ENCODE data around the gene C1orf21.

The C1orf21 gene

DNA sequence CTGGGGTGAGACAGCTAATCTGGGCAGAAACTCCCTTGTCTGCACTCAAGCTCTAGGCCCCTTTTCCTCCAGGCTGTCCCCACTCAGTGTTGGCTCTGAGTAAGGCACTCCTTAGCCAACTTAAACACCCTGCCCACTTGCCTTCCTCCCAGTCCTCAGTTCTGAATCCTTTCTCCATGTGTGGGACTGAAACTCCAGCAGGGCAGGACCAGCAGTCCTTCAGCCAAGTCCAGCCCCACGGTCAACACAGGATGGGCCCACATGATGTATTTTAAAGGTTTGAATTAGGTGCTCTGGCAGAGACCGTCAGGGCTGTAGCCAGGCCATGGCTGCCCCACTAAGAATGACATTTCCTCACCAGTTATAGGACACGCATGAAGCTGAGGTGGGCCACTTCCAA, 260.0 kb downstream of the C1orf21 start:
- H3K4me1 ChIP-seq (ENCODE audit: insufficient read depth, low read length), result no peaks in the 10 kb centered on the region

DNA sequence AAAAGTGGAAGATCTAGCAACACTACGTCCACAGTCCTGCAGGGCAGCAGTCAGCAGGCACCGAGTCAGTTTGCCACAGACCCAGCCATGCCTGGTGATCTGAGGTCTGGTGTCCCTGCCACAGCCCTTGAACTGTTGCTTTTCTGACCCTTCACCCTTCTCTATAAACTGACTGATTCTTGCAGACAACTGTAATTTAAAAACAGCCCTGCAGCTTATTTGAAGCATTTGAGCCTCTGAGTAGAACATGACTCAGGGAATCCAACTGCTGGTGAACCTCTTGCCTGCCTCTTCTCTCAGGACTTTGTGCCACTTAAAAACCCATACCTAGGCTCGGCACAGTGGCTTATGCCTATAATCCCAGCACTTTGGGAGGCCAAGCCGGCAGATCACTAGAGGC, 260.6 kb downstream of the C1orf21 start:
- H3K27ac ChIP-seq (ENCODE audit: low read depth, low read length), result no peak overlapping the region
- no peaks in the 10 kb centered on the region for H3K27me3 ChIP-seq (ENCODE audit: insufficient read depth, low read length)
- WGBS, result 94% methylated on average over 4 of the region's 4 CpGs
- H3K9ac ChIP-seq (ENCODE audit: low read depth, low read length), result no peak overlapping the region
- H3K9me3 ChIP-seq (ENCODE audit: insufficient read depth, low read depth, low read length), result 0 out of 2 replicates have a peak, but pooled peaks cover 4% of the 10 kb centered on the region
- H3K36me3 ChIP-seq (ENCODE audit: insufficient read depth, low read length), result no peaks in the 10 kb centered on the region
- no peaks in the 10 kb centered on the region for H3K4me1 ChIP-seq (ENCODE audit: insufficient read depth, low read length)
- H3K4me3 ChIP-seq (ENCODE audit: low read length), result no peak overlapping the region

More for the DNA sequence above, 260.0 kb downstream of the C1orf21 start:
- Histone ChIP-seq H3K27me3 (ENCODE audit: insufficient read depth, low read length) (no peaks in the 10 kb centered on the region), H3K9me3 (ENCODE audit: insufficient read depth, low read depth, low read length) (0 out of 2 replicates have a peak, but pooled peaks cover 4% of the 10 kb centered on the region), H3K36me3 (ENCODE audit: insufficient read depth, low read length) (no peaks in the 10 kb centered on the region), H3K9ac (ENCODE audit: low read depth, low read length) (no peak overlapping the region), H3K27ac (ENCODE audit: low read depth, low read length) (no peak overlapping the region), H3K4me3 (ENCODE audit: low read length) (no peak overlapping the region)
- 98% methylated on average over 3 of the region's 3 CpGs for WGBS

DNA sequence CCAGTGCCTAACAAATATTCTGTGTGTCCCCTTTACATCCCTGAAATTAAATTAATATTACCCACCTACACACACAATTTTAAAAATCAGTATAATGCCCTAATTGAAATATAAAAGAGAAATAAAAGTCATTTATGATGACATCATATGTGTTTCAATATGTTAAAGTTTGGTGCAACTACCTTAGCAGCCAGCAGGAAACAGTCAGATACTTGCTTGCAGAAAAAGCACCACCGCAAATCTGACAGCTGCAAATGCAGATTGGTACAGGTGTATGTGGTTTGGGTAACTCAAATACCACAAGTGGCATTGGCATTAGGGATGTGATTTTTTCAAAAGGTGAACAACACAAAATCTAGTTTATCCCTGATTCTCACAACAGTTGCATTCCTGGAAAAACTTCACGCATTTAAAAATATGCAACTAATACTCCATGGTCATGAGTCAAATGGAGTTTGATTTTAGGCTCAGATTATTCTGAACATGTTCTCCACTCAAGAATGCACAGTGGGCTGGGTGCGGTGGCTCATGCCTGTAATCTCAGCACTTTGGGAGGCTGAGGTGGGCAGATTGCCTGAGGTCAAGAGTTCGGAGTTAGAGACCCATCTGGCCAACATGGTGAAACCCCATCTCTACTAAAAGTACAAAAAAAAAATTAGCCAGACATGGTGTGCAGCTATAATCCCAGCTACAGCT, 261.5 kb downstream of the C1orf21 start:
- no peak overlapping the region for H3K9ac ChIP-seq (ENCODE audit: low read depth, low read length)
- H3K27ac ChIP-seq (ENCODE audit: low read depth, low read length), result no peak overlapping the region
- WGBS, result 95% methylated on average over 4 of the region's 4 CpGs

DNA sequence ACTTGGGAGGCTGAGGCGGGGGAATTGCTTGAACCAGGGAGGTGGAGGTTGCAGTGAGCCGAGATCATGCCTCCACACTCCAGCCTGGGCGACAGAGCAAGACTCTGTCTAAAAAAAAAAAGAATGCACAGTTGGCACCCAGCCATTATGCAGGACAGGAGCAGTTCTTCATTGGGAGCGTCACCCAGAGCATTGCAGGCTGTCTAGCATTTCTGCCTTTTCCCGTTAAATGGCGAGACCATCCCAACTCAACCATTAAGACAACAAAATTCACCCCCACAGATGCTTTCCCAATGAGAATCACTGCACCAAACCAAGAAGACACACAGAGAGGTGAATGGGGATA, 262.0 kb downstream of the C1orf21 start:
- 93% methylated on average over 6 of the region's 6 CpGs for WGBS
- no peak overlapping the region for H3K27ac ChIP-seq (ENCODE audit: low read depth, low read length)
- no peaks in the 10 kb centered on the region for H3K27me3 ChIP-seq (ENCODE audit: insufficient read depth, low read length)
- H3K36me3 ChIP-seq (ENCODE audit: insufficient read depth, low read length), result no peaks in the 10 kb centered on the region
- 0 out of 2 replicates have a peak, but pooled peaks cover 4% of the 10 kb centered on the region for H3K9me3 ChIP-seq (ENCODE audit: insufficient read depth, low read depth, low read length)
- no peak overlapping the region for H3K9ac ChIP-seq (ENCODE audit: low read depth, low read length)
- H3K4me1 ChIP-seq (ENCODE audit: insufficient read depth, low read length), result no peaks in the 10 kb centered on the region
- H3K4me3 ChIP-seq (ENCODE audit: low read length), result no peak overlapping the region

More for the DNA sequence above, 261.5 kb downstream of the C1orf21 start:
- Histone ChIP-seq H3K27me3 (ENCODE audit: insufficient read depth, low read length) (no peaks in the 10 kb centered on the region), H3K4me3 (ENCODE audit: low read length) (no peak overlapping the region), H3K4me1 (ENCODE audit: insufficient read depth, low read length) (no peaks in the 10 kb centered on the region), H3K36me3 (ENCODE audit: insufficient read depth, low read length) (no peaks in the 10 kb centered on the region), H3K9me3 (ENCODE audit: insufficient read depth, low read depth, low read length) (0 out of 2 replicates have a peak, but pooled peaks cover 4% of the 10 kb centered on the region)

DNA sequence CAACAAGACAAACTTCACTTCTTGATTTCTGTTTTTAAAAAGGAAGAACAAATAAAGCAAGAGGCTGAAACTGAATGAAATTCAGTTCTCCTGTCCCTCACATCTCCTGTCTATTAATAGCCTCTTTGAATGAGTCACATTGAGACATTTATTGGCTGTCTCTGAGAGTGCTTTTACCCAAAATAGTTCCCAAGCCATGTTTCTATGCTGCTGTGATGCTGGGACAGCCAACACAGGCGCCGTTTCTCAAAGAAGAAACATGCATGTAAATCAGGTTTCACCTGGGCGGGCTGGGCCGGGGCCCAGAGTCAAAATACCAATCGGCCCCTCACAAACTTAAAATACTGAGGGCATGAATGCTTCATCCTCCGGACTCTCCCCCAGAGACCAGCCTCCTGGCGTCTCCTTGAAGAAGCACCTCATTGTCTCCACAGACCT, 262.6 kb downstream of the C1orf21 start:
- H3K36me3 ChIP-seq (ENCODE audit: insufficient read depth, low read length), result no peaks in the 10 kb centered on the region
- no peak overlapping the region for H3K4me3 ChIP-seq (ENCODE audit: low read length)
- H3K9ac ChIP-seq (ENCODE audit: low read depth, low read length), result no peak overlapping the region
- no peaks in the 10 kb centered on the region for H3K4me1 ChIP-seq (ENCODE audit: insufficient read depth, low read length)
- 0 out of 2 replicates have a peak, but pooled peaks cover 4% of the 10 kb centered on the region for H3K9me3 ChIP-seq (ENCODE audit: insufficient read depth, low read depth, low read length)
- no peak overlapping the region for H3K27ac ChIP-seq (ENCODE audit: low read depth, low read length)
- no peaks in the 10 kb centered on the region for H3K27me3 ChIP-seq (ENCODE audit: insufficient read depth, low read length)
- WGBS, result 92% methylated on average over 7 of the region's 7 CpGs

DNA sequence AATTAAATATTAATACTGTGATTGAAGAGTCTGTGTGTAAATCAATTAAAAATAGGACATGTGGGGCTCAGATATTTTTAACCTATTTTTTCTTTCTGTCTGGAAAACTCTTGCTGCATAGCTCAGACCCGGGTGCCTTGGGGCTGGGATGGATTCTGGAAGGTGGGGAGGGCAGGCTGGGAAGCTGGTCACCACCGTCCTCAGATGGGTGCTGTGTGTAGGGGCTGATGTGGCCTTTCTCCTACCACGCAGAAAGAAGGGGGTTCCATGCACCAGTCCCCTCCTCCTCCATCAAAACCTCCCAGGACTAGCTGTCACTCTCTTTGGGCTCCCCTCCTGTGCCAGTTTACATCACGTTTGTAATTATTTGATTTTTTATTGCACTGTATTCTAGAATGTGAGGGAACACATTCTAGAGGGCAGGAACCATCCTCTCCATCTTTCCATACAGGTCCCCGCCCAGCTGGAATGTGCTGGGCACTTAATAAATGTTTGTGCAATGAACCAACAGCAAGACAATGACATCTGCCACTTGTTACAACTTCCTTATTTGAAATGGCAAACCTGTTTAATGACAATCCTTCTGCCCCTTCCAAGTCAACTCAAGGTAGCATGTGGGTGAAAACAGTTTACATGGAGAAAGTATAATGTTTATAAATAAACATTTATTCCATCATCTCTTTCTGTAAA, 263.5 kb downstream of the C1orf21 start:
- Histone ChIP-seq H3K9me3 (ENCODE audit: insufficient read depth, low read depth, low read length) (0 out of 2 replicates have a peak, but pooled peaks cover 4% of the 10 kb centered on the region), H3K4me3 (ENCODE audit: low read length) (no peak overlapping the region), H3K27me3 (ENCODE audit: insufficient read depth, low read length) (no peaks in the 10 kb centered on the region), H3K9ac (ENCODE audit: low read depth, low read length) (no peak overlapping the region), H3K36me3 (ENCODE audit: insufficient read depth, low read length) (no peaks in the 10 kb centered on the region), H3K27ac (ENCODE audit: low read depth, low read length) (no peak overlapping the region), H3K4me1 (ENCODE audit: insufficient read depth, low read length) (0 out of 2 replicates have a peak, but pooled peaks cover 1% of the 10 kb centered on the region)
- WGBS, result 91% methylated on average over 4 of the region's 5 CpGs

DNA sequence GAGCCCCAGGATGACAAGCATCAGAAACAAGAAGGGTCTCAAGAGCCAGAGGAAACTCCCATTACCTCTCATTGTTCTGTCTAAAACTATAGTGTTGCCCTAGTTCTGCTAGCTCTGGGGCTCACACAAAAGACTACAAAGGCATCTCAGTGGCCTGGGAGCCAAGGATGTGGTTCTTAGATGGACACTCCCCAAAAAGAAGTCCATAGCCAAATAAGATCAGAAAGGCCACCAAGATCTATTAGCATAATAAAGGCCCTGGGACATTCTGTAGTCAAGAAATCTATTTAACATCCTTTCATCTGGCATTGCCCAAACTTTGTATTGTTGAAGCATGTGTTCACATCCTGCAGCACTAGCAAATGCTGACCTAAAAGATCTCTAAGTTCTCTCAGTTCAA, 268.4 kb downstream of the C1orf21 start:
- Histone ChIP-seq H3K9ac (ENCODE audit: low read depth, low read length) (no peak overlapping the region), H3K4me1 (ENCODE audit: insufficient read depth, low read length) (peaks cover 3% of the 10 kb centered on the region; the same call in 1 of the 2 replicates), H3K4me3 (ENCODE audit: low read length) (no peak overlapping the region), H3K9me3 (ENCODE audit: insufficient read depth, low read depth, low read length) (no peaks in the 10 kb centered on the region), H3K36me3 (ENCODE audit: insufficient read depth, low read length) (no peaks in the 10 kb centered on the region), H3K27me3 (ENCODE audit: insufficient read depth, low read length) (no peaks in the 10 kb centered on the region), H3K27ac (ENCODE audit: low read depth, low read length) (no peak overlapping the region)

DNA sequence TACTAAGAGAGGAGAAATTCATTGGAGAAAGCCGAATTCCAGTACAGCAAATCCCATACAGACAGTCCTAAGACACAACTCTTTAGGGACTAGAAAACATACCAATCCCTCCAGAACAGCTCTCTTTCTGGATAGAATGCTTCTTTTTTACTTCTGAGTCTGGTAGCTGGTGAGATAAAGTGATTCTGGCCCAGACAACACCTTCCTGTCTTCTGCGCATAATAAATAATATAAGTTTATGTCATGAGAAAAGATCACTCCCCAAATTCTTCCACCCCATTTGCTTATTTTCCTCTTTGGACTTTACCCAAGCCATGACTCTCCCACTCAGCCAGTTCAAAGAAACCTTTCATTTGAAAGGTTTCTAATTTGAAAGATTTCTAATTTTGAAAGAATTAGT, 269.4 kb downstream of the C1orf21 start:
- no peaks in the 10 kb centered on the region for H3K27me3 ChIP-seq (ENCODE audit: insufficient read depth, low read length)
- no CpG with 5 or more reads among the region's 2 CpGs for WGBS
- no peak overlapping the region for H3K4me3 ChIP-seq (ENCODE audit: low read length)
- peaks cover 3% of the 10 kb centered on the region; the same call in 1 of the 2 replicates for H3K4me1 ChIP-seq (ENCODE audit: insufficient read depth, low read length)
- no peaks in the 10 kb centered on the region for H3K9me3 ChIP-seq (ENCODE audit: insufficient read depth, low read depth, low read length)
- H3K9ac ChIP-seq (ENCODE audit: low read depth, low read length), result no peak overlapping the region
- H3K36me3 ChIP-seq (ENCODE audit: insufficient read depth, low read length), result no peaks in the 10 kb centered on the region
- H3K27ac ChIP-seq (ENCODE audit: low read depth, low read length), result no peak overlapping the region

DNA sequence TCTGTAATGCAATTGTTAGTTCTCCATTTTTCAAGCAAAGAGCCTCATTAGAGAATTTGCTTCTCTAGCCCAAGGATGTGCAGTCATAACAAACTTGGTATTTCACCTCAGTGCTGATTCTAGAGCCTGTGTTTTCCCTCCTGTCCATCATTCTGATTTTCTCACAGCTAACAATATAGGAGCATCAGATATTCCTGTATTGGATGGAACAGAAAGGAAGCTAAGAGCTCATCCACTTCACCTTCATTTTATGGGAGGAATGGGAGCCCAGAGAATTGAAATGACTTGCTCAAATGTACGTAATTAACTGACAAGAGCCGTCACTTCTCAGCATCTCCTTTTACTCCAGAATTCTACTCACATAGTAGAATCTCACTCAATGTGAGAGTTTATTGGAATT, 271.2 kb downstream of the C1orf21 start:
- H3K27ac ChIP-seq (ENCODE audit: low read depth, low read length), result no peak overlapping the region
- no peaks in the 10 kb centered on the region for H3K27me3 ChIP-seq (ENCODE audit: insufficient read depth, low read length)
- peaks cover 3% of the 10 kb centered on the region; the same call in 1 of the 2 replicates for H3K4me1 ChIP-seq (ENCODE audit: insufficient read depth, low read length)
- H3K36me3 ChIP-seq (ENCODE audit: insufficient read depth, low read length), result no peaks in the 10 kb centered on the region
- H3K4me3 ChIP-seq (ENCODE audit: low read length), result no peak overlapping the region
- H3K9me3 ChIP-seq (ENCODE audit: insufficient read depth, low read depth, low read length), result no peaks in the 10 kb centered on the region
- H3K9ac ChIP-seq (ENCODE audit: low read depth, low read length), result no peak overlapping the region
- 100% methylated on average over 1 of the region's 2 CpGs for WGBS

DNA sequence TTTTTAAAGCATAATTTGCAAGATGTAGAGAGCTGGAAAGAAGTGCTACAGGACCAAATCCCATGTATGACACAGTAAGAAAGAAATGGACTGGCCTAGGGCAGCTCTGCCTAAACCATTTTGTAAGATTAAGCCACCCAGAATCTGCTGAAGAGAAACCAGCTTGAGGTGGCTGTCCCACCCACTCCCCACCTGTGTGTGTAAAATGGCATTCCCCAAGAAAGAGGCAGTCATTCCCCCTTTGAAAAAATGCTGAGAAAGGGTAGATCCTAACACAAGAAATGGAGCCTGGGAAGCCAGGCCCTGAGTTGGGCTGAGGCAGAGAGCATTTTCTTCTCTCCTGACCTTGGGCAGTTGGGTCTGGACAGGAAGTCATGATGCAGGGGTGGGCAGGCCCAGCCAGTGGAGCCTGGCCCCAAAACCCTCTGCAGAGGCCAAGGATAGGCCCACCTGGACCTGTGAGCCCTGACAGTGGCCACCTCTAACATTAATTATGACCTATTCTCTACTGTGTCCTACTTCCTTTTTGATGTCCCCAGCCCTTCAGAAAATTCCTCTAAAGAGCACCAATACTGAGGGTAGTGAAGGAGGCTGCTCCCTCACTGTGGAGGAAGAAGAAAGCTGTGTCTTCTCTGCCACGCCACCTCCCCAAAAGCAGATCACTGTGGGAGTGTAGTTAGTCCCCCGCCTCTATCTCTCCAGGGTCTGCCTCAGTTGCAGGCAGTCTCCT, 273.8 kb downstream of the C1orf21 start:
- WGBS, result 98% methylated on average over 2 of the region's 2 CpGs
- no peak overlapping the region for H3K9ac ChIP-seq (ENCODE audit: low read depth, low read length)
- peaks cover 8% of the 10 kb centered on the region; the same call in 1 of the 2 replicates for H3K27me3 ChIP-seq (ENCODE audit: insufficient read depth, low read length)
- no peak overlapping the region for H3K4me3 ChIP-seq (ENCODE audit: low read length)
- H3K9me3 ChIP-seq (ENCODE audit: insufficient read depth, low read depth, low read length), result no peaks in the 10 kb centered on the region
- H3K36me3 ChIP-seq (ENCODE audit: insufficient read depth, low read length), result no peaks in the 10 kb centered on the region
- peaks cover 12% of the 10 kb centered on the region; the same call in 1 of the 2 replicates for H3K4me1 ChIP-seq (ENCODE audit: insufficient read depth, low read length)
- H3K27ac ChIP-seq (ENCODE audit: low read depth, low read length), result no peak overlapping the region

DNA sequence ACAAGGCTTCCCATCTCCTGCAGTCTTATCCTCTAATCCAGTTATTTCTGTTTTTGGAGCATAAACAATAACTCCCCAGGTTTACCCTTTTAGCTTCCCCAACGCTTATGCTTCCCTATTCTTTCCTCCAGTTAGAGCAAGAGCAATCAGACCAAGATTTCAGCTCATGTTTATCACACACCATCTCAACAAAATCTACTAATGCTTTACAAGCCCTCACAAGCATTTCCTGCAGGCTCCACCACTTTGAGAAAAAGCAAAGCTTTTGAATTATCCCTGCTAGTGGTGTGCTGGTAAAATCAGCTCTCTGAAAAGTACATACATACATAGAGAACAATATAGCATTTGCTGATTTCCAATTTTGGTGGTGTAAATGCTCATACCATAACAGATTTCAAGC, 275.0 kb downstream of the C1orf21 start:
- WGBS, result 34% methylated on average over 1 of the region's 1 CpG

More for the DNA sequence above, 275.0 kb downstream of the C1orf21 start:
- no peak overlapping the region for H3K4me3 ChIP-seq (ENCODE audit: low read length)
- H3K36me3 ChIP-seq (ENCODE audit: insufficient read depth, low read length), result no peaks in the 10 kb centered on the region
- H3K4me1 ChIP-seq (ENCODE audit: insufficient read depth, low read length), result peaks cover 12% of the 10 kb centered on the region; the same call in 1 of the 2 replicates
- H3K27me3 ChIP-seq (ENCODE audit: insufficient read depth, low read length), result peaks cover 8% of the 10 kb centered on the region; the same call in 1 of the 2 replicates
- no peaks in the 10 kb centered on the region for H3K9me3 ChIP-seq (ENCODE audit: insufficient read depth, low read depth, low read length)
- no peak overlapping the region for H3K27ac ChIP-seq (ENCODE audit: low read depth, low read length)
- no peak overlapping the region for H3K9ac ChIP-seq (ENCODE audit: low read depth, low read length)

Measured in HUES64 (cell line).